AG09319 (cell line): ENCODE data around the gene ETDB.
"Not testable (repeated sequence)": the region's sequence is repeated elsewhere in the genome, so short reads cannot be mapped to it uniquely, and the experiment has no call there.

Experiments
- DNase-seq: peaks from one replicate; pipeline ENCODE4 v3.0.0-alpha.2; 2010; ENCODE audit warnings: low read depth; ENCODE audit errors: extremely low read depth
- CTCF ChIP-seq: IDR thresholded peaks from 2 replicates; pipeline ENCODE4 v1.5.1; 2011; ENCODE audit warnings: low read depth, mild to moderate bottlenecking, inconsistent platforms, low read length, moderate library complexity

The ETDB gene

GRCh38 chrX:135120056-135120576 is at the start of gene ETDB:
TSS of gene ETDB (minus strand) at chrX:135120526. CDS start at chrX:135119261, 1,265 bp downstream.
- not testable (repeated sequence) for DNase-seq

GRCh38 chrX:135169534-135169933 is 49.2 kb upstream of the ETDB start:
- not testable (repeated sequence) for DNase-seq

GRCh38 chrX:135168486-135168885 is 48.2 kb upstream of the ETDB start:
- no peak for TF ChIP-seq CTCF
- DNase-seq: no peak

GRCh38 chrX:135154688-135155087 is 34.4 kb upstream of the ETDB start:
- not testable (repeated sequence) for DNase-seq

- DNase-seq: not testable (repeated sequence)
These were observed 5.8 kb upstream of the ETDB start for GRCh38 chrX:135126145-135126544.

GRCh38 chrX:135116064-135116463 is 4.3 kb downstream of the ETDB start:
- DNase-seq: not testable (repeated sequence)

GRCh38 chrX:135114392-135114791 is 5.9 kb downstream of the ETDB start:
- TF ChIP-seq CTCF: no peak
- DNase-seq: no peak

- DNase-seq: no peak
- no peak for TF ChIP-seq CTCF
These were observed 7.6 kb downstream of the ETDB start for GRCh38 chrX:135112743-135113142.

- DNase-seq: no peak
- peak; percentile 69 for TF ChIP-seq CTCF
These were observed 8.1 kb downstream of the ETDB start for GRCh38 chrX:135112096-135112729.

GRCh38 chrX:135109554-135109953 is 10.8 kb downstream of the ETDB start:
- DNase-seq: no peak
- no peak for TF ChIP-seq CTCF
